LNCAP (cell line): Measurements from ENCODE around the gene CST4.

Experiments
- CTCF ChIP-seq: fragments of 450-650 bp; IDR thresholded peaks from 2 replicates; pipeline ENCODE4 v1.5.1; 2017; ENCODE audit warnings: mild to moderate bottlenecking

CST4 gene

GRCh38 chr20:23670361-23670760 lies 18.5 kb downstream of the CST4 start:
- no peak for TF ChIP-seq CTCF

- no peak for TF ChIP-seq CTCF
Measured at GRCh38 chr20:23669866-23670265, 19.0 kb downstream of the CST4 start.

GRCh38 chr20:23669327-23669726 lies 19.5 kb downstream of the CST4 start:
- TF ChIP-seq CTCF, result no peak

- TF ChIP-seq CTCF, result peak; percentile 90
Measured at GRCh38 chr20:23668477-23668951, 20.3 kb downstream of the CST4 start.

- TF ChIP-seq CTCF, result no peak
Measured at GRCh38 chr20:23667666-23668065, 21.2 kb downstream of the CST4 start.

GRCh38 chr20:23666698-23667097 lies 22.1 kb downstream of the CST4 start:
- TF ChIP-seq CTCF, result no peak

- no peak for TF ChIP-seq CTCF
Measured at GRCh38 chr20:23666189-23666588, 22.6 kb downstream of the CST4 start.

- TF ChIP-seq CTCF, result no peak
Measured at GRCh38 chr20:23664954-23665353, 23.9 kb downstream of the CST4 start.
